Ishikawa (cell line): ENCODE data around the gene APBA3.

Experiments
- CEBPB ChIP-seq: IDR thresholded peaks from 2 replicates; pipeline ENCODE4 v1.6.1; 2012
- EGR1 ChIP-seq: IDR thresholded peaks from 2 replicates; pipeline ENCODE4 v1.6.1; 2012
- EP300 ChIP-seq: IDR thresholded peaks from 2 replicates; pipeline ENCODE4 v1.6.1; 2012; ENCODE audit warnings: borderline replicate concordance
- MAX ChIP-seq: IDR thresholded peaks from 2 replicates; pipeline ENCODE4 v1.6.1; 2012
- NFIC ChIP-seq: IDR thresholded peaks from 2 replicates; pipeline ENCODE4 v1.6.1; 2012
- RAD21 ChIP-seq: IDR thresholded peaks from 2 replicates; pipeline ENCODE4 v1.6.1; 2012; ENCODE audit warnings: low read depth
- REST ChIP-seq: IDR thresholded peaks from 2 replicates; pipeline ENCODE4 v1.6.1; 2012; ENCODE audit warnings: low read depth, mild to moderate bottlenecking
- TAF1 ChIP-seq: IDR thresholded peaks from 2 replicates; pipeline ENCODE4 v1.6.1; 2012; ENCODE audit warnings: low read depth, mild to moderate bottlenecking
- TCF12 ChIP-seq: IDR thresholded peaks from 2 replicates; pipeline ENCODE4 v1.6.1; 2012; ENCODE audit warnings: low read depth
- USF1 ChIP-seq: IDR thresholded peaks from 2 replicates; pipeline ENCODE4 v1.6.1; 2012
- YY1 ChIP-seq: IDR thresholded peaks from 2 replicates; pipeline ENCODE4 v1.6.1; 2012; ENCODE audit warnings: low read depth
- ZBTB7A ChIP-seq: IDR thresholded peaks from 2 replicates; pipeline ENCODE4 v1.6.1; 2012; ENCODE audit warnings: low read depth

- TF ChIP-seq EP300 (peak; percentile 73), RAD21 (peak; percentile 4; the same call in 1 of the 2 replicates), ZBTB7A (peak; percentile 94), MAX (peak; percentile 65), NFIC (peak; percentile 89), REST (no peak), CEBPB (peak; percentile 93), YY1 (peak; percentile 18; the same call in 1 of the 2 replicates), TCF12 (peak; percentile 55), TAF1 (no peak), EGR1 (peak; percentile 76), USF1 (peak; percentile 91)
Measured at GRCh38 chr19:3708207-3708931, 53.1 kb downstream of the APBA3 start, which contains the start of gene TJP3.
